IgD-negative memory B cell (primary cell): Measurements from ENCODE around the gene CCSER1. TPM values are rescaled to one million over a fixed set of nuclear protein-coding genes. Genes with fewer than 3 reads are reported as not detected.
"Not testable (repeated sequence)": the region's sequence is repeated elsewhere in the genome, so short reads cannot be mapped to it uniquely, and the experiment has no call there.

ENCODE experiments used
- H3K27ac Mint-ChIP-seq, 3 donors: one replicate each; pipeline ENCODE4 v1.8.0; 2020 to 2022; ENCODE audit warnings: mild to moderate bottlenecking in 3 of 3, mixed read lengths in 3 of 3, moderate library complexity in 1 of 3
- H3K27me3 Mint-ChIP-seq: one replicate; pipeline ENCODE4 v1.8.0; 2021; ENCODE audit warnings: mixed read lengths
- H3K36me3 Mint-ChIP-seq: one replicate; pipeline ENCODE4 v1.8.0; 2020; ENCODE audit warnings: mild to moderate bottlenecking, mixed read lengths
- H3K4me1 Mint-ChIP-seq, 3 donors: one replicate each; pipeline ENCODE4 v1.8.0; 2020 to 2022; ENCODE audit warnings: mixed read lengths in 3 of 3, mild to moderate bottlenecking in 1 of 3
- H3K4me3 Mint-ChIP-seq, 4 donors: one replicate each; pipeline ENCODE4 v1.8.0; 2020 to 2022; ENCODE audit warnings: mild to moderate bottlenecking in 4 of 4, mixed read lengths in 4 of 4, moderate library complexity in 3 of 4
- H3K9me3 Mint-ChIP-seq, 3 donors: one replicate each; pipeline ENCODE4 v1.8.0; 2020 to 2021; ENCODE audit warnings: mixed read lengths in 3 of 3, mild to moderate bottlenecking in 1 of 3
- polyA plus RNA-seq: library from polyadenylated mRNA; unstranded; fragments of 300-500 nt; fragmentation: Illumina TruSeq; gene quantifications from one replicate; pipeline ENCODE4 v1.2.3, GENCODE V29; 2021

CCSER1 gene
- polyA plus RNA-seq, 1 donor from 2014 or later, result 4.7 TPM

- no peak overlapping the region for H3K4me3 Mint-ChIP-seq
- H3K27me3 Mint-ChIP-seq, result no peaks in the 10 kb centered on the region
- H3K9me3 Mint-ChIP-seq, result peaks cover 0 to 4% (median 3%) of the 10 kb centered on the region in 3 donors
- no peaks in the 10 kb centered on the region for H3K36me3 Mint-ChIP-seq
- H3K27ac Mint-ChIP-seq, result no peak overlapping the region
- H3K4me1 Mint-ChIP-seq, result no peaks in the 10 kb centered on the region
Measured at GRCh38 chr4:91620952-91621351, 1493.8 kb downstream of the CCSER1 start.

- no peaks in the 10 kb centered on the region for H3K27me3 Mint-ChIP-seq
- H3K4me3 Mint-ChIP-seq, result no peak overlapping the region
Measured at GRCh38 chr4:91621446-91621845, 1494.3 kb downstream of the CCSER1 start.

DNA sequence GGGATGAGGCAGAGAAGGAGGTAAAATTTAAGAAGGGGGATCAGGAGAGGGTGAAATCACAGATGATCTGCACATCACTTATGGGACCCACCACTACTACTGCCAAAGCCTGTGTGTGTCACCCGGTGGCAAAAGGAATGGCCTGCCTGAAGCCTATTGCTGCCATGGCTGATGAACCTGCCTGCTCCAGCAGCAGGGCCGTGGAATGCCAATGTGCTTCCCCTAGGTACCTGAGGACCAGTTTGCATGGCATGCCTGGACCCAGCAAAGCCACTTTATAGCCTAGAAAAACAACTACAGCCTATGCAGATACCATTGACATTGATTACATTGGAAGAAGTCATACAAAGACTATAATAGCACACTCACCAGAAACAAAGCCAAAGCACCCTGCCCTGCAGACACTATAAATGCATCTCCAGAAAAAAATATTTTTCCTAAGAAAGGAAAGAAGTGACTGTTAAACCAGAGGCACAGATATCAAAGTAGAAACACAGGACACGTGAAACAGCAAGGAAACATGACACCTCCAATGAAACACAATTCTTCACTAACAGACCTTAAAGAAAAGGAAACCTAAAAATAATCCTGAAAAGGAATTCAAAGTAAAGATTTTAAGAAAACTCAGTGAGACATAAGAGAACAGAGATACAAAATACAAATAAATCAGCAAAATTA lies 1495.9 kb downstream of the CCSER1 start:
- H3K9me3 Mint-ChIP-seq, result peaks cover 0 to 4% (median 3%) of the 10 kb centered on the region in 3 donors
- H3K4me3 Mint-ChIP-seq, result no peak overlapping the region
- H3K27ac Mint-ChIP-seq, result no peak overlapping the region
- H3K27me3 Mint-ChIP-seq, result no peaks in the 10 kb centered on the region
- no peaks in the 10 kb centered on the region for H3K36me3 Mint-ChIP-seq
- H3K4me1 Mint-ChIP-seq, result no peaks in the 10 kb centered on the region

More at GRCh38 chr4:91621446-91621845, 1494.3 kb downstream of the CCSER1 start:
- H3K27ac Mint-ChIP-seq, result no peak overlapping the region
- H3K4me1 Mint-ChIP-seq, result no peaks in the 10 kb centered on the region
- peaks cover 0 to 4% (median 3%) of the 10 kb centered on the region in 3 donors for H3K9me3 Mint-ChIP-seq
- H3K36me3 Mint-ChIP-seq, result no peaks in the 10 kb centered on the region

GRCh38 chr4:91623603-91623967 lies 1496.4 kb downstream of the CCSER1 start:
- H3K27me3 Mint-ChIP-seq, H3K36me3 Mint-ChIP-seq, H3K9me3 Mint-ChIP-seq, H3K4me1 Mint-ChIP-seq, H3K27ac Mint-ChIP-seq, H3K4me3 Mint-ChIP-seq: not testable (repeated sequence)

DNA sequence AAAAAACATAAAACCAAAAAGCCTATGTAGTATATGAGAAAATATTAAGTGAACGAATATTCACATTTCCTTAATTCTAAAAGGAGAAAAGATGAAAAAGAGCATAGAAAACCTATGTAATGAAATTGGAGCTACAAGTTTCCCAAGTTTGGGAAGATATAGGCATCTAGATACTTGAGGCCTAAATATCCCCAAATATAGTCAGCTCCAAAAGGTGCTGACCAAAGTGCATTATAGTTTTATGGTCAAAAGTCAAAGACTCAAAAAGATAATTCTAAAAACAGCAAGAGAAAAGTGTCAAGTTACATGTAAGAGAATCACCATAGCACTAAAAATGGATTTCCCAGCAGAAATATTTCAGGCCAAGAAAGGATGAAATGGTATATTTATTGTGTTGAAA lies 1502.9 kb downstream of the CCSER1 start:
- Mint-ChIP-seq H3K4me3 (no peak overlapping the region), H3K9me3 (peaks cover 0 to 7% (median 7%) of the 10 kb centered on the region in 3 donors)

GRCh38 chr4:91630764-91631163 lies 1503.6 kb downstream of the CCSER1 start:
- Mint-ChIP-seq H3K4me3 (no peak overlapping the region), H3K9me3 (peaks cover 0 to 7% (median 7%) of the 10 kb centered on the region in 3 donors), H3K27ac (no peak overlapping the region), H3K4me1 (no peaks in the 10 kb centered on the region), H3K27me3 (no peaks in the 10 kb centered on the region), H3K36me3 (no peaks in the 10 kb centered on the region)

More for the DNA sequence above, 1502.9 kb downstream of the CCSER1 start:
- Mint-ChIP-seq H3K27ac (no peak overlapping the region), H3K4me1 (no peaks in the 10 kb centered on the region), H3K27me3 (no peaks in the 10 kb centered on the region), H3K36me3 (no peaks in the 10 kb centered on the region)

GRCh38 chr4:91631335-91631734 lies 1504.1 kb downstream of the CCSER1 start:
- H3K9me3 Mint-ChIP-seq, result peaks cover 0 to 7% (median 7%) of the 10 kb centered on the region in 3 donors

DNA sequence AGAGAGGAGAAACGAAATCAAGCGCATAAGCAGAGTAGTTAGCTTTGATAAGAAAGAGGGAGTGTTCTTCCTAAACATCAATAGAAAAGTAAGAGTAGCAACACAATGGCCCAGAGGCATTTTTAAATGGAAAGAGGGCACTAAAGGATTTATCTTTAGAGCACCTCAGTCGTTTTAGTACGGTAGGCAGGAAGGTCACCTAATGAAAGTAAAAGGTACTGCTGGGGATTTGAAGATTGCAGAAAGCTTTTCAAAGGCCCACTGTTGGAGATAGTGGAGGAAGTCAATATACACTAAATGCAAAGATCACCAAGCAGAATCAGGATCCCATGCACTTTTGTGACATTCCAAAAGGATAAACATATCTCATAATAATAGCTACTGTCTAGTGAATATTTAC lies 1508.9 kb downstream of the CCSER1 start:
- Mint-ChIP-seq H3K27me3 (no peaks in the 10 kb centered on the region), H3K4me1 (no peaks in the 10 kb centered on the region), H3K9me3 (peaks cover 0 to 9% (median 9%) of the 10 kb centered on the region in 3 donors), H3K36me3 (no peaks in the 10 kb centered on the region), H3K27ac (no peak overlapping the region), H3K4me3 (no peak overlapping the region)

More at GRCh38 chr4:91631335-91631734, 1504.1 kb downstream of the CCSER1 start:
- no peak overlapping the region for H3K4me3 Mint-ChIP-seq
- H3K4me1 Mint-ChIP-seq, result no peaks in the 10 kb centered on the region
- H3K27ac Mint-ChIP-seq, result no peak overlapping the region
- no peaks in the 10 kb centered on the region for H3K27me3 Mint-ChIP-seq
- H3K36me3 Mint-ChIP-seq, result no peaks in the 10 kb centered on the region

Other genes starting within 250 kb of the CCSER1 start
- 0.18 TPM for gene MMRN1, start 232.5 kb upstream of the CCSER1 start, polyA plus RNA-seq